GM19455 (cell line): ENCODE measurements around the gene LRRC52.

Experiments used
- ATAC-seq: cut with Tn5 transposase; IDR thresholded peaks from one replicate; pipeline ENCODE4 v1.9.1; 2021; ENCODE audit not compliant: unreplicated experiment

Gene LRRC52

GRCh38 chr1:165537356-165538109 is 6.3 kb upstream of the LRRC52 start:
- ATAC-seq, result no peak

- ATAC-seq, result no peak
Observed at GRCh38 chr1:165539306-165539705, 4.5 kb upstream of the LRRC52 start.

GRCh38 chr1:165539908-165540307 is 3.9 kb upstream of the LRRC52 start:
- no peak for ATAC-seq

- no peak for ATAC-seq
Observed at GRCh38 chr1:165542015-165542631, 1.7 kb upstream of the LRRC52 start.

- ATAC-seq, result no peak
Observed at GRCh38 chr1:165542647-165543046, 1.2 kb upstream of the LRRC52 start.

GRCh38 chr1:165544996-165545395 is 1.2 kb downstream of the LRRC52 start:
- ATAC-seq, result no peak

- ATAC-seq, result no peak
Observed at GRCh38 chr1:165545974-165546373, 2.2 kb downstream of the LRRC52 start.

GRCh38 chr1:165549973-165550372 is 6.2 kb downstream of the LRRC52 start:
- no peak for ATAC-seq

GRCh38 chr1:165551469-165551868 is 7.7 kb downstream of the LRRC52 start:
- ATAC-seq, result no peak

GRCh38 chr1:165560883-165561656 is 17.3 kb downstream of the LRRC52 start:
- no peak for ATAC-seq

- ATAC-seq, result no peak
Observed at GRCh38 chr1:165562571-165562970, 18.8 kb downstream of the LRRC52 start.

- no peak for ATAC-seq
Observed at GRCh38 chr1:165563551-165563950, 19.8 kb downstream of the LRRC52 start.

- ATAC-seq, result no peak
Observed at GRCh38 chr1:165564561-165564960, 20.8 kb downstream of the LRRC52 start.

- no peak for ATAC-seq
Observed at GRCh38 chr1:165565751-165566490, 22.1 kb downstream of the LRRC52 start.

GRCh38 chr1:165570078-165570477 is 26.3 kb downstream of the LRRC52 start:
- ATAC-seq, result no peak

- no peak for ATAC-seq
Observed at GRCh38 chr1:165573787-165574186, 30.0 kb downstream of the LRRC52 start.

GRCh38 chr1:165574295-165574694 is 30.5 kb downstream of the LRRC52 start:
- ATAC-seq, result no peak

- no peak for ATAC-seq
Observed at GRCh38 chr1:165575468-165576099, 31.8 kb downstream of the LRRC52 start.

GRCh38 chr1:165576536-165576935 is 32.7 kb downstream of the LRRC52 start:
- ATAC-seq, result no peak

- no peak for ATAC-seq
Observed at GRCh38 chr1:165577707-165578106, 33.9 kb downstream of the LRRC52 start.
